Measurements from ENCODE around the gene ZDHHC8.

Gene ZDHHC8

DNA sequence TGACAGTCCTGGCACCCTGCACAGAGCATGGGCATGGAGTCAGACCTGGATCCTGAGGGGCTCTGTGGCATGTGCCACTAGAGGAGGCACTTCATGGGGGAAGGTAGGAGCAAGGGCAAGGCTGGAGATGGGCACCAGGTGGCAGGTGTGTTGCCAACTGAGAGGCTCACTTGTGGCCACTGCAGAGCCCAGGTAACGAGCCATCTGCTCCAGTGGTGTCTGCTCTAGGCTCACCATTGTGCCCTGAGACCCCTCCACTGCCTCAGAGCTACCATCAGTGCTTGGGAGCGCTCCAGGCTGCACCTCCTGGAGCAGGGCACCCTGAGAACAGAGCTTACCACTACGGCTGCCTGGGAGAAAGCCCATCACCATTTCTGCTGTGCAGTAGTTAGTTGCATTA lies 1.3 kb upstream of the ZDHHC8 start:
- peak; percentile 13 for DNase-seq

DNA sequence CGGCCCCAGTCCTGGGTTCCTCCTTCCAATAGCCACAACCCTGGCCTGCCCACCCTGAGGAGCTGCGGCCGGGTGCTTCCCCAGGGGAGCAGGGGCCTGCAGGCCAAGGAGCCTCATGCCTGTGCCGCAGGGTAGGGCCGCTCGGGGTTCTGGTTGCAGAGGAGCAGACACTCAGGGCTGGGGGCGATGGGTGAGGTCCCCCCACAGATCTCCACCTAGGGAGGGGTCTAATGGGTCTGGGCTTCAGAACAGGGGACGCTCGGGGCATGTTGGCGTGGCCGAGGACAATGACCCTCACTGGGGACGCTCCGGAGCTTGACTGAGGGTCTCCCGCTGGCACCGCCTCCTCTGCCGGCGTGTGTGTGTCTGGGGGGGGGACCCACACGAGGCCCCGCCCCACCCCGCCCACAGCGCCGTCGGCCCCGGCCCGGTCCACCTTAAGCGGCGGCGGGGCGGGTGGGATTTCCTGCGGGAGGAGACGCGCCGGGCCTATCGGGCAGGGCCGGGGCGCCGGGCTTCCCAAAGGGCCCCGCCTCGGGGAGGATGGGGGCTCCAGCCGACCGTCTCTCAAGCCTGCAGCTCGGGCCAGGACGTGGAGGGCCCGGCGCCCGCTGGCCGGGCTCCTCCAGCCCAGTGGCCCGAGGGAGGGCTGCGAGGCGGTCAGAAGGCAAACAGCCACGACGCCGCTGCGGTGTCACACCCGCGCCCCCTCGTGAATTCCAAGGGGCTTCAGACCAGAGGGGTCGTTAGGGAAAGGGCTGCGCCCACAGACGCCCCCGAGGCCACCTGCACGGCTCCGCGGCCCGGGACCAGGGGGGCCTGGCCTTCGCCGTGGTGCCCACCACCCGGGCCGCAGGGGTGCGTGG lies 640 bp upstream of the ZDHHC8 start:
- peak; percentile 64 for DNase-seq

DNA sequence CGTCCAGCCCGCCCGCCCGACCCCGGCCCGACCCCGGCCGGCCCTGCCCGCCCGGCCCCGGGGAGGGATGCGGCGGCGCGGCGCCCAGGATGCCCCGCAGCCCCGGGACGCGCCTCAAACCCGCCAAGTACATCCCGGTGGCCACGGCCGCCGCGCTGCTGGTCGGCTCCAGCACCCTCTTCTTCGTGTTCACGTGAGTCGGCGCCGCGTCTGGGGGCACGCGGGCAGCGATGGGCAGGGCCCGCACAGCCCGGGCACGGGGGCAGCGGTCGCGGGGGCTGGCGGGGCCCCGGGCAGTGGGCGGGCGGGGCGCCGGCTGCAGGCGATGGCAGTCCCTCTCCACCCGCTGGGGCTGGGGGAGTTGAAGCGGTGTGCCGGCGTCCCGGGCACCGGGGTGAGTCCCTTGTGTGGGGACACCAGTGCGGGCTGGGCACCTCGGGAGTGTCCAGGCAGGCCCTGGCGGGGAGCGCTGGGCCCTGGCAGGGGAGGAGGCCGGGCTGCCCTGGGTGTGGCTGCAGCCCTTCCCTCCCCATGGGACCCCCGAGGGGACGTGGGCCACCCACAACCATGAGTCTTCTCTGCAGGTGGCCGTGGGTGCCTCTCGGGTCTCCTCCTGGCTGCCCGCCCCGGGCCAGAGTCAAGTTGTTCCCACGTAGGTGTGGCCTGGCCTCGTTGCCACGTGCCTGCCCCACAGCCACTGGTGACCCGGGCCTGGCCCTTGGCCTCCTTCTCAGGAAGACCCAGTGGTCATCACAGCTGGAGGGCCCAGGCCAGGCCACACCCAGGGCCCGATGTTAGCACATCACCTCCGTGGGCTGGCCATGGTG lies 468 bp downstream of the ZDHHC8 start:
- DNase-seq, result no peak

DNA sequence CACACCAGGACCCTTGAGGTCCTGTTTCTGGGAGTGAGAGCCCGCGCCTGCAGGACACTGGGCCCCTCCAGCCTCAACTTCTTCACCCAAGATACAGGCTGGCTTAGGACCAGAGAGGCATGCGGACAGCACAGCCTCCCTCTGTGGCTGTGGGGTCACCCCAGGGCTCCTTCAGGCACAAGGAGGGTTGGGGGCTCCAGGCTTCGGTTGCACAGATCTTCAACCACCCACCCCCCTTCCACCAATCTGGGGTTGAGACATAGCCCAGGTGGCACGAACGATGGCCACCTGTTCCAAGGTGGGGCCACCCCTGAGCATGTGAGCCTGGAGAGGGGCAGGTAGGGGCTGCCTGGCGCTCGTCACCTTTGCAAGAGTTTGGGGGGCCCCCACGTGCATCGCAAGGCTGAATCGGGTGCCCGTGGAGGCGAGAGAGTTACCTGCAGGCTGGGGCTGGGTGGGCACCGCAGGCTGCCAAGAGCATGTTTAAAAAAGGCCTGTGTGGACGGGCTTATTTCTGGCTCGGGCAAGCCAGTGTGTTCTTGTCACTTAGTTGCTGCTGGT lies 1.2 kb downstream of the ZDHHC8 start:
- DNase-seq, result no peak

DNA sequence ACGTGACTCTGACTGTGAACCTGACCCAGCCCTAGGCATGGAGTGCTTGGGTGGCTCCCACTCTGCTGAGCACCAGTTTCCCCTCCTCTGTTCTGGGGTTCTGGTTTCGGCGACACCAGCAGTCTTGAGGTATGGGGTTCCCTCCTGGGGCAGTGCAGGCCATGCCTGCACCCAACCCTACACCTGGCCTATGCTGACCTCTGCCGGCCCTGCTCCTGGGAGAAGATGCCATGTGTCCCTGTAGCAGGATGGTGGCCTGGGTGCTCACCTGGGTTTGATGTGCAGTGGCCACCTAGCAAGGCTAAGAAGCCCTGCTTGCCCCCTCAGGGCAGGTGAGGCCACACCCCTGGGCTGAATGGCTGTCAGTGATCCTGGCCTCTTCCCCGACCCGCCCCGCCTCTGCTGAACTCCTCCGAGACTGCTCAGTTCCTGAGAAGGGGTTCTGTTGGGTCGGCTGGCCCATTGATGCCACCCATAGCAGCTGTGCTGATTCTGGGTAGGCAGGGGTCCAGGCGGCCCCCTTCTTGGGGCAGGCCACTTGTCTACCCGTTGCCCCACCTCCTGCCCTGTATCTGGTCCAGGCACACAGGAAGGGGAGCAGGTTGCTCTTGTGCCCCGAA lies 2.4 kb downstream of the ZDHHC8 start:
- DNase-seq, result no peak

DNA sequence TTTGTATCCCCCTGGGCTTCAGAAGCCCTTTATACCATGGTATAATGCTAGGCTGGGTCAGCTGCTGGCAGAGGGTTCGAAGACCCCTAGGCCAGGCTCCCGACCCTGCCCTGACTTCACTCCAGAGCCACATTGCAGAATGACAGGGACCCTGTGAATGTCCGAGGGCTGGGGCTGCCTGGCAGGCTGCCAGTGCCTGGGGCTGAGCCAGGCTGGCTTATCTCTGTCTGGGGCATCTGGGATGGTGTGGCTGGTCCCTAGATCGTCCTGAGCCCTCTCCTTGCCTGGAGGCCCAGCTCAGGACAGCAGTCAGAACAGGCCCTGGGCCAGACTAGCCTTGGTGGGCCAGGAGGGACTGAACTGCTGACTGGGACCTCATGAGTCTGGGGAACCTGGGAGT lies 3.7 kb downstream of the ZDHHC8 start:
- DNase-seq, result no peak

DNA sequence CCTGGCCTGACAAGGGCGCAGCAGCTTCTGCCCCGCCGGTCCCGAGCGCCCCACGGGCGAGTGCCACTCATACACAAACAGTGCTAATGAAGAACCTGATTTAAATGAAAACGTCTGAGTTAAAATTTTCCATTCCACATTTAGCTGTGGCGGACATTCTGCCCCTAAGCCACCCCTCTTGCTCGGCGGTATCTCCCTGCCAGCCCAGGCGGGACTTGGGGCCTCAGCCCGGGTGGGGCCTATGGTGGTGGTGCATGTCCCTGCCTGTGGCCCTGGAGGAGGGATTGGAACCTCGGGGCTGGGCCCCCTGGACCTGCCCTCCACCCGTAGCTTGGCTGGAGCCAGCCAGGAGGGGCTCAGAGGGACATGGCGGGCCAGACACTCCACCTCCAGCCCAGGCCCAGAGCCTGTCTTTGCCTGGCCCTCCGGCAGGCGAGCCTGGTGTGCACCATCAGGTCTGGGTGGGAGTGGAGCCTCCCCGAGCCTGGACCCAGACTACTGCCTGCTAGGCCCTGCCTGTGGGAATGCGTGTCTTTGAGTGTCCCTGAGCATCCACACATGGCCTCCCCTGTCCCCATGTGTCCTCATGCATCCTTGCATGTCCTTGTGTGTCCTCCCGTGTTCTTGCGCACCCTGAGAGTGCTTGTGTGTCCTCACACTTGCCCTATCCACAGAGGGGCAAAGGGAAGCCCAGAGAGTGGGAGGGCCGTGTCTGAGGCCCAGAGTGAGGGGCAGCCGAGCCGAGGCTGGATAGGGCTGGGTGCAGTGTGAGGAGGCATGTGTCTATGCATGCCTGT lies 4.4 kb downstream of the ZDHHC8 start:
- DNase-seq, result no peak

DNA sequence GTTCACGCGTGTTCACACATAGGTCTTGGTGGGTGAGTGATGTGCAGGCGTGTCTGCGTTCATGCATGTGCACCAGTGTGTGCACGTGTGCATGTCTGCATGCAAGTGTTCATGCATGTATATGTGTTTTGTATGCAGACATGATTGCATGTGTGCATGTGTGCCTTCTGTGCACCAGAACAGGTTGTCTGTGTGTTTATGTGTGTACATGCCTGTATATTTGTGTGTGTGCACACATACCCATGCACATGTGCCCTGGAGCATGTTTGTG lies 4.9 kb downstream of the ZDHHC8 start:
- DNase-seq, result no peak

DNA sequence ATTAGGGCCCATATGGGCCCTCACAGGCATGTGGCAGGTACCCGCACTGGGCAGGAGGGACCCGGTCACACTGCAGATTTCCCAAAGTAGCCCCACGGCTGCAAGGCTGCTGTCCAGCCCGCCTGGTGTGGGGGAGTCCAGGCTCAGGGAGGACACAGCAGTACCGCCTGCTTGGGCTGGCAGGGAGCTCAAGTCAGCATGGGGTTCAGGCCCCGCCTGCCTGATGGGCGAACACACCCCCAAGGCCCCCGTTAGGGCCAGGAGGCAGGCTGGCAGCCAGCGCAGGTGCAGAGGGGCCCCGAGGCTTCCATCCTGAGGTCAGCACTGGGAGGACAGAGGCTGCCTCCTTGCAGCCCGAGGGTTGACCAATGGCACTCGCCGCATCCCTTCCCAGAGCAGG lies 5.5 kb downstream of the ZDHHC8 start:
- no peak for DNase-seq

DNA sequence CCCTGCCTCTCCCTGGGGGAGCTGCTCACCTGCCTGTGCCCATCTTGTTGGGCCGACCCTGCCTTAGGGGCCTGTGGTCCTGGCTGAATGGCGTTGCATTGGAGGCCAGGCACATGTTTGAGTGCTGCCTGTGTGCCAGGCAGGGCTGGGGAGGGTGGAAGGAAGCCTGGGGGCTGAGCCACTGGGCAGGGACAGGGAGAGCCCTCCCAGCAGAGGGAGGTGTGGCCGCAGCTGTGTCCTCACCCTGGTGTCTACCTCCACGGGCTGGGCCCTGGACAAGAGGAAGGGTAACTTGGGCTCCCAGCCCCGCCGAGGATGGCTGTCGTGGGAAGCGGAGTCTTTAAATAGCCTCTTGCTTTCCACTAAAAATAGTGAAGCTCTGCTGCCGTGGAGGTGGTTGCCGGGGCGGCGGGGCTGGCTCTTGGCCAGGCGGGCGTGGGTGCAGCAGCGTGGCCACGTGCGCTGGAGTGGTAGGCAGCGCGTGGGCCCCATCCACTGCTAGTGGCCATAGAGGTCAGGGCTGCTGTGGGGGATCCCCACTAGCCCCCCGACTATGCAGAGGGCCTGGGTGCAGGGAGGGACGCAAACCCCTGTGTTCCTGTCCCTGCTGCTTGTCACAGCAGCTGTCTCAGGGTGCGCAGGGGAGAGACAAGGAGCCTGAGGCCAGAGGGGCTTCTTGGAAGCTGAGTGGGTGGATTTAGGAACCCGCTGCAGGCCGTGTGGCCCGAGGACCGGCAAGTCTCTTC lies 6.2 kb downstream of the ZDHHC8 start:
- DNase-seq, result no peak

DNA sequence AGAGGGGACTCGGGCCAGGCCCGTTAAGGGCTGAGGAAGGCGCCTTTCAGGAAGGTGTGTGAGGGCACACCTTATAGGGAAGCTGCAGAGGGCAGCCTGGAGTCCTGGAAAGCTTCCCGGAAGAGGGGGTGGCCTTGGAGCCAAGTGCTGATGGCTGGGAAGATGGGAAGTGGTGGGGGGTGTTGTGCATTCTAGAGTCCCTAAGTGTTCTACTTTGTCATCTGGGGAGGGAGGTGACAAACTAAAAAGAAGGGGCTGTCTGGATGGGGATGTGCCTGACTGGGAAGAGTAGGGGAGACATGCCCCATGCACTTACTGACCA lies 6.8 kb downstream of the ZDHHC8 start:
- DNase-seq, result no peak

DNA sequence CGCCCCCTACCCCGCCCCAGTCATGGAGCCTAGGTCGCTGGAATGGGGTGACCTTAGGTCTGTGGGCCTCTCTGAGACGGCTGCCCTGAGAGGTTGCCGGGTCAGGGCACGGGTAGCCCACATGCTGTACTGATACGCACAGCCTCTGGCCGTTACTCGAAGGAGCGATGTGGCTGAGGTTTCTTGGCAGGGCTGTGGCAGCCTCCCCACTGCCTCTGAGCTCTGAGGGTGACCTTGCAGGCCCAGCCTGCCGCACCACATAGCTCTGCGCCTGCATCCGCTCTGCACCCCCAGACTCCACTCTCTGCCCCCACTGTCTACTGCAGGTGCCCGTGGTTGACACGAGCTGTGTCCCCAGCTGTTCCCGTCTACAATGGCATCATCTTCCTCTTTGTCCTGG lies 7.3 kb downstream of the ZDHHC8 start:
- DNase-seq, result no peak

DNA sequence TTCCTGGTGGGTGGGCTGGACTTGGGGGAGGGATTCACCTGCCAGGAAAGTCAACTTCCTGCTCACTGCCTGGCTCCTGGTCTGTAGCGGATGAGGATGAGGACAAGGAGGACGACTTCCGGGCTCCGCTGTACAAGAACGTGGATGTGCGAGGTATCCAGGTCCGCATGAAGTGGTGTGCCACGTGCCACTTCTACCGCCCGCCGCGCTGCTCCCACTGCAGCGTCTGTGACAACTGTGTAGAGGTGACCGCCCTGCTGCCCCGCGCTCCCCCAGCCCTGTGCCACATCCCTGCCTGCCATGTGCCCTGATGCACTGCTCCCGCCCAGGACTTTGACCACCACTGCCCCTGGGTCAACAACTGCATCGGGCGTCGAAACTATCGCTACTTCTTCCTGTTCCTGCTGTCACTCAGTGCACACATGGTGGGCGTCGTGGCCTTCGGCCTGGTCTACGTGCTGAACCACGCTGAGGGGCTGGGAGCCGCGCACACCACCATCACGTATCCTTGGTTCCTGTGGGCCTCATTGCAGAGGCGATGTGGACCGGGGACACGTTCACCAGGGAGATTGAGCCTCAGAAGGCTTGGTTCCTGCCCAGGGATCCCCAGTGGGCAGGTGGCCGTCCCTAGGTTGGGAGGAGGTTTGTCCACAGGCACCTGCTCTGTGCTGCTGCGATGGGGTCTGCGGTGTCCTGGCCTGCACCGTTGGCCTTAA lies 7.9 kb downstream of the ZDHHC8 start:
- DNase-seq, result no peak

DNA sequence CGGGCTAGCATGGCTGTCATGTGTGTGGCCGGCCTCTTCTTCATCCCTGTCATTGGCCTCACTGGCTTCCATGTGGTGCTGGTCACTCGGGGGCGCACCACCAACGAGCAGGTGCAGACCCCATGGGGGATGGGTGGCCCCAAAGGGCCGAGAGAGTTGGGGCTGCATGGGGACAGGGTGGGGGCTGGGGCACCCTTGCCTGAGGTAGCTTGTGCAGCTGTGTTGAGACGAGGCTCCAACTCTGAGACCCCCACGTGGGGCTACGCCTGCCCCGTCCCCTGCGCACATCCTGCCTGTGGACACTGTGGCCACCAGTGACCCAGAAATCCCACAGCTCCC lies 8.5 kb downstream of the ZDHHC8 start:
- no peak for DNase-seq

DNA sequence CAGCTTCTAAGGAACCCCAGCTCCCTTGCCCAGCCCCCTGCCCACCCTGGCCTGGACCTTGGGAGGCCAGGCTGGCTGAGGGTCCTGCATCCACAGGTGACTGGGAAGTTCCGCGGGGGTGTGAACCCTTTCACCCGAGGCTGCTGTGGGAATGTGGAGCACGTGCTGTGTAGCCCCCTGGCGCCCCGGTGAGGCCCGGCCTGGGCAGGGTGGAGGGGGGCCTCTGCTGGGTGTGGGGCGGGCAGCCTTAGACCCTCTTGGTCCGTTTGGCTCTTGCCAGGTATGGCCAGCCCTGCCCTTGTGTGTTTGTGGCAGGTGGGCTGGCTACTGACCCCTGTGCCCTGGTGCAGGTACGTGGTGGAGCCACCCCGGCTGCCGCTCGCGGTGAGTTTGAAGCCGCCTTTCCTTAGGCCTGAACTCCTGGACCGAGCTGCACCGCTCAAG lies 8.9 kb downstream of the ZDHHC8 start:
- no peak for DNase-seq

DNA sequence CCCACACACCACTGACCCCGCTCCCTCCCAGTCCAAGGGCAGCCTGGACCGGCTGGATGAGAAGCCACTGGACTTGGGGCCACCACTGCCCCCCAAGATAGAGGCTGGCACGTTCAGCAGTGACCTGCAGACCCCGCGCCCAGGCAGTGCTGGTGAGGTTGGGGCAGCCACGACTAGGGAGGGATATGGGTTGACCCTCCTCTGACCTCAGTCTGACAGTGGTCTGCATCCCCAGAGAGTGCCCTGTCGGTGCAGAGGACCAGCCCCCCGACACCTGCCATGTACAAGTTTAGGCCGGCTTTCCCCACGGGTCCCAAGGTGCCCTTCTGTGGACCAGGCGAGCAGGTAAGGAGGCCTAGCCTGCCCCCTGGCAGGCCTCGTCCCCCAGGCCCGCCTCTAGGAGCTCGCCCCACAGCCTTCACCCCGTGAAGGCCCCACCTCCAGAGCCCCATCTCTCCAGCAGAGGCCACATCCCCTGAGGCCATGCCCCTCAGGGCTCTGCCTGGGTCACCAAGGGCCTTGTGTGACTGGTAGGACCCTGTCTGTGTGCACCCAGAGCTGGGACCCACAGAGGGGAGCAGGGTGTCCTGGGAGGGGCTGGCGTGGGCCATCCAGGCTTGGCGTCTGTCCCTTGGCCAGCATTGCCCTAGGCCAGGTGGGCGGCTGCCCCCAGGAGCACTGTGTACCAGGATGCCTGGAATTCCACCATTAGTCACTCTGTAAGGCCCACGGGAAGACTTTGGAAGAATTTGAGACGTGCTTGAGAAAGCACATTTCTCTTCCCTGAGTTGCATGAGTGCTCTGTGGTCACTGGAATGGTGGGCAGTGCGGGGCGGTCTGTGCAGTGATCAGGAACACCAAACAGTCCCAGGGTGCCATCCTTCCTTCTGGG lies 9.8 kb downstream of the ZDHHC8 start:
- no peak for DNase-seq

DNA sequence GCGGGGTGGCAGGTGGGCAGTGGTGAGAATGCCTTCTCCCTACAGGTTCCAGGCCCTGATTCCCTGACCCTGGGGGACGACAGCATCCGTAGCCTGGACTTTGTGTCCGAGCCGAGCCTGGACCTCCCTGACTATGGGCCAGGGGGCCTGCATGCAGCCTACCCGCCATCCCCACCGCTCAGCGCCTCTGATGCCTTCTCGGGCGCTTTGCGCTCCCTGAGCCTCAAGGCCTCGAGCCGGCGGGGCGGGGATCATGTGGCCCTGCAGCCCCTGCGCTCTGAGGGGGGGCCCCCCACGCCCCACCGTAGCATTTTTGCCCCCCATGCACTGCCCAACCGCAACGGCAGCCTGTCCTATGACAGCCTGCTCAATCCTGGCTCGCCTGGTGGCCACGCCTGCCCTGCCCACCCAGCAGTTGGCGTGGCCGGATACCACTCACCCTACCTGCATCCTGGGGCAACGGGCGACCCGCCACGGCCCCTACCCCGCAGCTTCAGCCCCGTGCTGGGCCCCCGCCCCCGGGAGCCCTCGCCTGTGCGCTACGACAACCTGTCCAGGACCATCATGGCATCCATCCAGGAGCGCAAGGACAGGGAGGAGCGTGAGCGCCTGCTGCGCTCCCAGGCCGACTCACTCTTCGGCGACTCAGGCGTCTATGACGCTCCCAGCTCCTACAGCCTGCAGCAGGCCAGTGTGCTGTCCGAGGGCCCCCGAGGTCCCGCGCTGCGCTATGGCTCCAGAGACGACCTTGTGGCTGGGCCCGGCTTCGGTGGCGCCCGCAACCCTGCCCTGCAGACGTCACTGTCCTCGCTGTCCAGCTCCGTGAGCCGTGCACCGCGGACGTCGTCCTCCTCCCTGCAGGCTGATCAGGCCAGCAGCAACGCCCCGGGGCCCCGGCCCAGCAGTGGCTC lies 11.4 kb downstream of the ZDHHC8 start:
- DNase-seq, result no peak

DNA sequence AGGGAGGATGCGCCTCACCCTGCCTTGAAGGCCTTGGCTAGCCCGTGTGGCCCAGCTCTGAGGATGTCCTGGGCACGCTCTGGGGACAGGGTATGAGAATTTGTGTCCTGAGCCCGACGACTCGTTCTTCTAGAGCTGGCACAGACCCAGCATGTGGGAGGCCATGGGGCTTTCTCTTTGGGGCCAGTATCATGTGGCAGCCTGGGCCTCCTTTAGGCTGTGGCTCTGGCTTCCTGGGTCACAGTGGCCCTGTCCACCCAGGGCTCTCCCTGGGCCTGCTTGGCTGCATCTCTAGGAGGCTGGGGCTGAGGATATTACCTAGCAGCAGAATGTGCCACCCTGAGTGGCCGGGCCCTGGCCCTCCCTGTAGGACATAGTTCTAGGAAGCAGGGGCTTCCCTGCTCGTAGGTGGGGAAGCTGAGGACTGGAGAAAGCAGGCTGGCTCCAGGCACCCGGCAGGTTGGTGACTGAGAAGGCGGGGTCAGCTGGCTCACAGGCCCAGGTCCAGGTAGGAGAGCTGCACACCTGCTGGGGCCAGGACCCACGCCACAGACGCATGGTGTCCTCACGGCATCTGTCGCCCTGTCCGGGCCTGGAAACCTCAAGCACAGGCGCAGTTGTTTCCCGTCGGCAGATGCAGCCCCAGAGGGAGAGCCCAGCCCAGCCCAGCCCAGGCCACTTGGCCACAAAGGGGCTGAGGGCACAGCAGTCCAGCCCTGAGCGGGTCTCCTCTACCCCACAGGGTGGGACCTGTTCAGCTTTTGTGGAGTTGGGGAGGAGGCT lies 12.5 kb downstream of the ZDHHC8 start:
- no peak for DNase-seq
